Epithelial cell of proximal tubule (primary cell): ENCODE measurements around the gene AEBP1. TPM values are rescaled to one million over a fixed set of nuclear protein-coding genes. Genes with fewer than 3 reads are reported as not detected.

Experiments
- DNase-seq: peaks from one replicate; pipeline ENCODE4 v3.0.0-alpha.2; 2011; ENCODE audit warnings: low read depth
- H3K4me3 ChIP-seq: 2 replicates; pipeline ENCODE4 v1.5.1; 2011; ENCODE audit warnings: low read depth, mild to moderate bottlenecking, low read length
- total RNA-seq: library from RNA; depleted of rRNA; stranded (reverse); fragments of >200 nt; gene quantifications from 2 replicates; pipeline ENCODE4 v1.2.3, GENCODE V29; 2015
- TF ChIP-seq, protein P1 (sequence below): conservative IDR thresholded peaks from 2 replicates; pipeline ENCODE4 v1.5.1; 2012; ENCODE audit warnings: low read depth, mild to moderate bottlenecking, low read length

The AEBP1 gene
- total RNA-seq, 1 donor from 2014 or later: 78.4 TPM

DNA sequence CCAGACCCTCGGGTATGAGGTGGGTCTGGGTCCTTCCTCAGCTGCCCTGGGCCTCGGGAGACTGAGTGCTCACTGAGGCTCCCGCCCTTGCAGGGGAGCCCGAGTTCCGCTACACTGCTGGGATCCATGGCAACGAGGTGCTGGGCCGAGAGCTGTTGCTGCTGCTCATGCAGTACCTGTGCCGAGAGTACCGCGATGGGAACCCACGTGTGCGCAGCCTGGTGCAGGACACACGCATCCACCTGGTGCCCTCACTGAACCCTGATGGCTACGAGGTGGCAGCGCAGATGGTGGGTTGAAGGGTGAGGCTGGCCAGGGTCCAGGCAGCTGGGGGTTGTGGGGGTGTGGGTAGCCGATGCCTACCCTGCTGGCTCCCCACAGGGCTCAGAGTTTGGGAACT is 7.6 kb downstream of the AEBP1 start:
- TF ChIP-seq, protein P1, sequence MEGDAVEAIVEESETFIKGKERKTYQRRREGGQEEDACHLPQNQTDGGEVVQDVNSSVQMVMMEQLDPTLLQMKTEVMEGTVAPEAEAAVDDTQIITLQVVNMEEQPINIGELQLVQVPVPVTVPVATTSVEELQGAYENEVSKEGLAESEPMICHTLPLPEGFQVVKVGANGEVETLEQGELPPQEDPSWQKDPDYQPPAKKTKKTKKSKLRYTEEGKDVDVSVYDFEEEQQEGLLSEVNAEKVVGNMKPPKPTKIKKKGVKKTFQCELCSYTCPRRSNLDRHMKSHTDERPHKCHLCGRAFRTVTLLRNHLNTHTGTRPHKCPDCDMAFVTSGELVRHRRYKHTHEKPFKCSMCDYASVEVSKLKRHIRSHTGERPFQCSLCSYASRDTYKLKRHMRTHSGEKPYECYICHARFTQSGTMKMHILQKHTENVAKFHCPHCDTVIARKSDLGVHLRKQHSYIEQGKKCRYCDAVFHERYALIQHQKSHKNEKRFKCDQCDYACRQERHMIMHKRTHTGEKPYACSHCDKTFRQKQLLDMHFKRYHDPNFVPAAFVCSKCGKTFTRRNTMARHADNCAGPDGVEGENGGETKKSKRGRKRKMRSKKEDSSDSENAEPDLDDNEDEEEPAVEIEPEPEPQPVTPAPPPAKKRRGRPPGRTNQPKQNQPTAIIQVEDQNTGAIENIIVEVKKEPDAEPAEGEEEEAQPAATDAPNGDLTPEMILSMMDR: no peak

GRCh38 chr7:44112231-44112996 is 8.3 kb downstream of the AEBP1 start:
- TF ChIP-seq, protein P1: no peak

More for the DNA sequence above, 7.6 kb downstream of the AEBP1 start:
- H3K4me3 ChIP-seq: no peak overlapping the region
- no peak for DNase-seq

DNA sequence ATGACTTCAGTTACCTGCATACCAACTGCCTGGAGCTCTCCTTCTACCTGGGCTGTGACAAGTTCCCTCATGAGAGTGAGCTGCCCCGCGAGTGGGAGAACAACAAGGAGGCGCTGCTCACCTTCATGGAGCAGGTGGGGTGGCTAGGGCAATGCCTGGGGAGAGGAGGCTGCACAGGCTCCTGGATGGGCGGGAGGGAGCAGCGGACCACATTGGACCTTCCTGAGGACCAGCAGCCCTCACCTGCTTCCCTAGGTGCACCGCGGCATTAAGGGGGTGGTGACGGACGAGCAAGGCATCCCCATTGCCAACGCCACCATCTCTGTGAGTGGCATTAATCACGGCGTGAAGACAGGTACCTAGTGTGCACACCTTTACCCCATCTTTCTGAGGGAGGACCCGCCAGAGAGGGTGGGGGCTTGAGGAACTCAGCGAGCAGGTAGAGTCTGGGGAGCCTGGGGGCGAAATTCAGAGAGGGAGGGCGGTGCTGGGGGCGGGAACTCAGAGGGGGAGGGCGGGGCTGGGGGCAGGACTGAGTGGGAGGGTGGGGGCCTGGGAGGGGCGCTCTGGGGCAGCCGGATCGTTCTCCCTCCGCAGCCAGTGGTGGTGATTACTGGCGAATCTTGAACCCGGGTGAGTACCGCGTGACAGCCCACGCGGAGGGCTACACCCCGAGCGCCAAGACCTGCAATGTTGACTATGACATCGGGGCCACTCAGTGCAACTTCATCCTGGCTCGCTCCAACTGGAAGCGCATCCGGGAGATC is 9.0 kb downstream of the AEBP1 start:
- no peak overlapping the region for H3K4me3 ChIP-seq
- no peak for DNase-seq
- TF ChIP-seq, protein P1: no peak

More at GRCh38 chr7:44112231-44112996, 8.3 kb downstream of the AEBP1 start:
- H3K4me3 ChIP-seq: no peak overlapping the region
- no peak for DNase-seq

DNA sequence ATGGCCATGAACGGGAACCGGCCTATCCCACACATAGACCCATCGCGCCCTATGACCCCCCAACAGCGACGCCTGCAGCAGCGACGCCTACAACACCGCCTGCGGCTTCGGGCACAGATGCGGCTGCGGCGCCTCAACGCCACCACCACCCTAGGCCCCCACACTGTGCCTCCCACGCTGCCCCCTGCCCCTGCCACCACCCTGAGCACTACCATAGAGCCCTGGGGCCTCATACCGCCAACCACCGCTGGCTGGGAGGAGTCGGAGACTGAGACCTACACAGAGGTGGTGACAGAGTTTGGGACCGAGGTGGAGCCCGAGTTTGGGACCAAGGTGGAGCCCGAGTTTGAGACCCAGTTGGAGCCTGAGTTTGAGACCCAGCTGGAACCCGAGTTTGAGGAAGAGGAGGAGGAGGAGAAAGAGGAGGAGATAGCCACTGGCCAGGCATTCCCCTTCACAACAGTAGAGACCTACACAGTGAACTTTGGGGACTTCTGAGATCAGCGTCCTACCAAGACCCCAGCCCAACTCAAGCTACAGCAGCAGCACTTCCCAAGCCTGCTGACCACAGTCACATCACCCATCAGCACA is 9.7 kb downstream of the AEBP1 start:
- TF ChIP-seq, protein P1: no peak
- no peak overlapping the region for H3K4me3 ChIP-seq
- no peak for DNase-seq

- no peak overlapping the region for H3K4me3 ChIP-seq
- TF ChIP-seq, protein P1: no peak
- no peak for DNase-seq
Measured at GRCh38 chr7:44114586-44115310, 10.6 kb downstream of the AEBP1 start.

DNA sequence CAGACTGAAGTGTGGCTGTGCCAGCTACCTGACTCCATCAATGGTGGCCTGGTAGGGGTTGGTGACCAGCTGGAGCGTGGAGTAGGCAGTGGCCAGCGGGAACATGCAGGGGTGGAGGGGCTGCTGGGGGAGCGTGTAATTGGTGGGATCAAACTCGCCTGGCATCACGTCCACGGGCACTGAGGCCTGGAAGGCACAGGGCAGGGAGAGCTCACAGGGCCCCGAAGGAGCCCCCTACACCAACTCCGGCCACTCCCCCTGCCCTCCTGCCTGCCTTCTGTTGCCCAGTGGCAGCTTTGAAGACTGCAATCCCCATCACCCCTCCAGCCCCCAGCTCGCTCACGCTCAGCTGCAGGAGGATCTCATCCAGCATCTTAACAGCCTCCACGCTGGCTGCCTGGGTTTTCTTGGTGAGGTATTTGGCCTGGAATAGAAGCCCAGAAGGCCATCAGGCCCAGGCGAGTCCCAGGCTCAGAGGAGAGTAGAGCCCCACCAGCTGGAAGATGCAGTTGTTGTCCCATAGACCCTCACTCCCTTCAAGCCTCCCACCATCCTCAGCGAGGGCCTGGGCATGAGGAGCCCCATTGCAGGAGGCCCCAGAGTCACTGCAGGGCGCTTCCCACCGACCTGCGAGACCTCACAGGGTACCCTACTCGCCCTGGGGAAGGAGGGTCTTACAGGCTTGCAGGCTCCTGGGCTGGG is 12.1 kb downstream of the AEBP1 start:
- no peak overlapping the region for H3K4me3 ChIP-seq
- TF ChIP-seq, protein P1: no peak
- DNase-seq: no peak
